ENCODE results near the gene HDAC4.

DNA sequence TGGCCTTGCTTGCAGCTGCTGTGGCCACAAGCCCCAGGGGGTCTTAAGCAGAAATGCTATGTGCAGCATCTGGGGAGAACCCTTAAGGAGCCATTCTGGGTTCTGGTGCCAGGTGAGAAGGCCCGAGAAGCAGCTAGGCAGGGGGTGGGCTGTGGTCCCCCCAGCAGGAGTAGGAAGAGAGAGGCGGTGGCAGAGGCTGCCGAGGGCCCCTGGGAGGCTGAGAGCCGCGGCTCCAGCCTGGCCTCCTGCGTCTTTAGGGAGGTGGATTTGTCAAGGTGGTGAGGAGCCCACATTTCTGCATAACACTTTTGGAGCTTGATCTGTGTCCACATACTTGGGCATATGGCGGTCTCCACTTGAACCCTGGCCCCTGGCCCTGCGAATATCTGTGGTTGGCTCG is 356.5 kb downstream of the HDAC4 start:
- TF ChIP-seq GATA3 (IDR thresholded peaks at IDR 0.05; ENCODE audit: low read depth, low read length): no peak
- TF ChIP-seq GATA2 (IDR thresholded peaks at IDR 0.05; ENCODE audit: low read depth, low read length): no peak

All from SH-SY5Y (cell line).